ENCODE data around the gene DYNLT2. TPM values are rescaled to one million over a fixed set of nuclear protein-coding genes. Genes with fewer than 3 reads are reported as not detected.

The DYNLT2 gene
- polyA plus RNA-seq, 1 of the 3 experiments (the other 2 are of a cell fraction) = 0.81 TPM

GRCh38 chr6:169722362-169723199 is 28.8 kb downstream of the DYNLT2 start:
- peaks cover 3 to 6% of the 10 kb centered on the region in 2 experiments for H3K36me3 ChIP-seq (replicated peaks in 1 of 2; ENCODE audit: control insufficient read depth in 1 of 2, insufficient read depth in 2 of 2, low read length in 1 of 2)
- TF ChIP-seq YY1 (IDR thresholded peaks at IDR 0.05; ENCODE audit: low read depth) = no peak
- TF ChIP-seq PBX3 (IDR thresholded peaks at IDR 0.05) = peak; percentile 31
- no peak for TF ChIP-seq FOXM1 (IDR thresholded peaks at IDR 0.05; ENCODE audit: low read depth)
- peak; percentile 21 for TF ChIP-seq CHD2 (IDR thresholded peaks at IDR 0.05; ENCODE audit: low read length, partially characterized antibody)
- no peak for TF ChIP-seq EZH2phosphoT487 (IDR thresholded peaks at IDR 0.05; ENCODE audit: borderline replicate concordance, low read depth)
- TF ChIP-seq SIN3A (IDR thresholded peaks at IDR 0.05; ENCODE audit: borderline replicate concordance, low read depth, low read length) = no peak
- peak; percentile 73 for TF ChIP-seq TCF12 (IDR thresholded peaks at IDR 0.05)
- no peak for TF ChIP-seq RAD21 (IDR thresholded peaks at IDR 0.05; ENCODE audit: low read length)
- peak; percentile 26; the same call in 1 of the 2 replicates for TF ChIP-seq JUND (IDR thresholded peaks at IDR 0.05)
- TF ChIP-seq NFIC (IDR thresholded peaks at IDR 0.05; ENCODE audit: borderline replicate concordance) = peak; percentile 53; the same call in 1 of the 2 replicates
- TF ChIP-seq TEAD4 (IDR thresholded peaks at IDR 0.05; ENCODE audit: borderline replicate concordance, insufficient read depth) = peak; percentile 59; the same call in 1 of the 2 replicates
- 0 out of 2 replicates have a peak, but pooled peaks have one; percentile 40 for TF ChIP-seq MXI1 (IDR thresholded peaks at IDR 0.05; ENCODE audit: low read depth, low read length)
- peak; percentile 47 for DNase-seq
- peaks cover 59% of the 10 kb centered on the region for H3K79me2 ChIP-seq (ENCODE audit: insufficient read depth)
- peaks cover 19% of the 10 kb centered on the region for H3F3A ChIP-seq (replicated peaks; ENCODE audit: insufficient read depth)
- no peaks in the 10 kb centered on the region for H3K9me3 ChIP-seq
- peaks cover 23% of the 10 kb centered on the region for H4K20me1 ChIP-seq (ENCODE audit: insufficient read depth)
- peak overlapping the region; percentile 65 to 82 for H3K4me3 ChIP-seq (ENCODE audit: low read depth in 2 of 2, low read length in 1 of 2)
- POLR2A ChIA-PET = interaction anchor here (1.1 to 2.4 kb wide), 2 partner anchors 21 to 29 kb away, joined by 4 to 14 read pairs; partner anchors contain the start of genes C6orf120, DYNLT2, ERMARD and WDR27
- CTCF ChIA-PET = interaction anchor here (0.6 to 2.6 kb wide), 4 partner anchors 14 to 73 kb away, joined by 3 to 12 read pairs (median 6); no protein-coding TSS in a partner anchor
- H3K4me2 ChIP-seq = peak overlapping the region; percentile 91
- peak overlapping the region; percentile 14; the same call in 1 of the 2 replicates for H2AFZ ChIP-seq (ENCODE audit: low read depth)
- H3K4me1 ChIP-seq (ENCODE audit: control insufficient read depth in 1 of 2, insufficient read depth in 2 of 2, low read depth in 1 of 2, low read length in 1 of 2) = peaks cover 15 to 19% of the 10 kb centered on the region in 2 experiments; a peak in 3 of 4 replicates
- no peaks in the 10 kb centered on the region for H3K9me2 ChIP-seq
- H3K27me3 ChIP-seq (ENCODE audit: insufficient read depth) = no peaks in the 10 kb centered on the region
- H3K9ac ChIP-seq = peak overlapping the region; percentile 68
- WGBS (ENCODE audit: low lambda C conversion rate) = 5% methylated on average over 19 of the region's 22 CpGs
- peak overlapping the region; percentile 56 to 74; a peak in 3 of 4 replicates for H3K27ac ChIP-seq (ENCODE audit: low read depth in 2 of 2, low read length in 1 of 2)

- ChIA-PET POLR2A (no interaction called here), CTCF (interaction anchor here (0.6 to 3.9 kb wide), 4 partner anchors 11 to 17 kb away, joined by 3 to 18 read pairs (median 14); partner anchors contain the start of genes C6orf120 and WDR27)
- Histone ChIP-seq H3K27me3 (ENCODE audit: insufficient read depth) (no peaks in the 10 kb centered on the region), H4K20me1 (ENCODE audit: insufficient read depth) (peaks cover 23% of the 10 kb centered on the region), H3K79me2 (ENCODE audit: insufficient read depth) (peaks cover 72% of the 10 kb centered on the region), H3K36me3 (replicated peaks in 1 of 2; ENCODE audit: control insufficient read depth in 1 of 2, insufficient read depth in 2 of 2, low read length in 1 of 2) (peaks cover 24 to 25% of the 10 kb centered on the region in 2 experiments), H3K9ac (no peak overlapping the region), H3K9me3 (no peaks in the 10 kb centered on the region), H3K27ac (ENCODE audit: low read depth in 2 of 2, low read length in 1 of 2) (no peak overlapping the region), H2AFZ (ENCODE audit: low read depth) (no peak overlapping the region), H3F3A (replicated peaks; ENCODE audit: insufficient read depth) (peaks cover 19% of the 10 kb centered on the region), H3K9me2 (no peaks in the 10 kb centered on the region), H3K4me2 (no peak overlapping the region), H3K4me3 (ENCODE audit: low read depth in 2 of 2, low read length in 1 of 2) (no peak overlapping the region), H3K4me1 (ENCODE audit: control insufficient read depth in 1 of 2, insufficient read depth in 2 of 2, low read depth in 1 of 2, low read length in 1 of 2) (peaks cover 13 to 15% of the 10 kb centered on the region in 2 experiments; a peak in 3 of 4 replicates)
- DNase-seq = no peak
- peak; percentile 29; the same call in 1 of the 2 replicates for TF ChIP-seq CTCF (IDR thresholded peaks at IDR 0.05)
- TF ChIP-seq CHD2 (IDR thresholded peaks at IDR 0.05; ENCODE audit: low read length, partially characterized antibody) = no peak
- 98% methylated on average over 3 of the region's 3 CpGs for WGBS (ENCODE audit: low lambda C conversion rate)
These were observed 31.0 kb downstream of the DYNLT2 start for GRCh38 chr6:169720207-169720855.
